ENCODE data around the gene DDX23.
A peak's percentile ranks its signal among the peaks of the same experiment; 100 is the strongest.

Gene DDX23

GRCh38 chr12:48894271-48894670 lies 42.3 kb upstream of the DDX23 start:
- no peaks in the 10 kb centered on the region for H3K27me3 ChIP-seq (ENCODE audit: low read length)
- H3K79me2 ChIP-seq (ENCODE audit: insufficient read depth, low read length): no peaks in the 10 kb centered on the region
- no peaks in the 10 kb centered on the region for H3K9me2 ChIP-seq (replicated peaks; ENCODE audit: insufficient read depth, low read length)
- no peak overlapping the region for H2AFZ ChIP-seq (ENCODE audit: low read depth, low read length, severe bottlenecking)
- no peak overlapping the region for H3K27ac ChIP-seq (ENCODE audit: low read depth, low read length)
- no peaks in the 10 kb centered on the region for H3K36me3 ChIP-seq (ENCODE audit: low read length)
- H4K20me1 ChIP-seq (ENCODE audit: low read depth, low read length): no peaks in the 10 kb centered on the region
- no peak overlapping the region for H3K4me3 ChIP-seq (ENCODE audit: insufficient read depth, low read length, poor library complexity, severe bottlenecking)
- H3F3A ChIP-seq (ENCODE audit: insufficient read depth): no peaks in the 10 kb centered on the region
- H3K9me3 ChIP-seq (ENCODE audit: insufficient read depth, low read length): no peaks in the 10 kb centered on the region
- H3K9ac ChIP-seq (ENCODE audit: low read length): no peak overlapping the region
- no peak overlapping the region for H3K4me2 ChIP-seq (ENCODE audit: low read depth, low read length, poor library complexity, severe bottlenecking)
- no peak for TF ChIP-seq EZH2phosphoT487 (conservative IDR thresholded peaks at IDR 0.05; ENCODE audit: low read length)
- TF ChIP-seq CTCF (IDR thresholded peaks at IDR 0.05; ENCODE audit: insufficient read depth, low read length, poor library complexity, severe bottlenecking): no peak

- no peaks in the 10 kb centered on the region for H4K20me1 ChIP-seq (ENCODE audit: low read depth, low read length)
- H3K9me3 ChIP-seq (ENCODE audit: insufficient read depth, low read length): no peaks in the 10 kb centered on the region
- H3K4me3 ChIP-seq (ENCODE audit: insufficient read depth, low read length, poor library complexity, severe bottlenecking): no peak overlapping the region
- peak overlapping the region; percentile 29 for H2AFZ ChIP-seq (ENCODE audit: low read depth, low read length, severe bottlenecking)
- peak overlapping the region; percentile 13 for H3K4me2 ChIP-seq (ENCODE audit: low read depth, low read length, poor library complexity, severe bottlenecking)
- H3F3A ChIP-seq (ENCODE audit: insufficient read depth): no peaks in the 10 kb centered on the region
- no peaks in the 10 kb centered on the region for H3K9me2 ChIP-seq (replicated peaks; ENCODE audit: insufficient read depth, low read length)
- H3K36me3 ChIP-seq (ENCODE audit: low read length): no peaks in the 10 kb centered on the region
- H3K9ac ChIP-seq (ENCODE audit: low read length): no peak overlapping the region
- TF ChIP-seq CTCF (IDR thresholded peaks at IDR 0.05; ENCODE audit: insufficient read depth, low read length, poor library complexity, severe bottlenecking): peak; percentile 91
- TF ChIP-seq EZH2phosphoT487 (conservative IDR thresholded peaks at IDR 0.05; ENCODE audit: low read length): no peak
- H3K27ac ChIP-seq (ENCODE audit: low read depth, low read length): no peak overlapping the region
- no peaks in the 10 kb centered on the region for H3K27me3 ChIP-seq (ENCODE audit: low read length)
- H3K79me2 ChIP-seq (ENCODE audit: insufficient read depth, low read length): no peaks in the 10 kb centered on the region
These were observed 38.9 kb upstream of the DDX23 start for GRCh38 chr12:48890657-48891418.

GRCh38 chr12:48889679-48890078 lies 37.7 kb upstream of the DDX23 start:
- Histone ChIP-seq H3K9me3 (ENCODE audit: insufficient read depth, low read length) (no peaks in the 10 kb centered on the region), H3K9me2 (replicated peaks; ENCODE audit: insufficient read depth, low read length) (no peaks in the 10 kb centered on the region), H3K79me2 (ENCODE audit: insufficient read depth, low read length) (no peaks in the 10 kb centered on the region), H3K36me3 (ENCODE audit: low read length) (no peaks in the 10 kb centered on the region), H3K4me3 (ENCODE audit: insufficient read depth, low read length, poor library complexity, severe bottlenecking) (no peak overlapping the region), H3F3A (ENCODE audit: insufficient read depth) (no peaks in the 10 kb centered on the region), H2AFZ (ENCODE audit: low read depth, low read length, severe bottlenecking) (no peak overlapping the region), H3K4me2 (ENCODE audit: low read depth, low read length, poor library complexity, severe bottlenecking) (no peak overlapping the region), H3K27ac (ENCODE audit: low read depth, low read length) (no peak overlapping the region), H3K9ac (ENCODE audit: low read length) (no peak overlapping the region), H3K27me3 (ENCODE audit: low read length) (no peaks in the 10 kb centered on the region), H4K20me1 (ENCODE audit: low read depth, low read length) (no peaks in the 10 kb centered on the region)
- TF ChIP-seq CTCF (IDR thresholded peaks at IDR 0.05; ENCODE audit: insufficient read depth, low read length, poor library complexity, severe bottlenecking): no peak
- no peak for TF ChIP-seq EZH2phosphoT487 (conservative IDR thresholded peaks at IDR 0.05; ENCODE audit: low read length)

Data from SU-DHL-6 (cell line).